GM12878 (cell line): ENCODE results near the gene FUT7. TPM values are rescaled to one million over a fixed set of nuclear protein-coding genes. Genes with fewer than 3 reads are reported as not detected.

Experiments
- ATAC-seq: fragments of 200-7000 bp; cut with Tn5 transposase; 3 replicates; pipeline ENCODE4 v1.9.1; 2020; ENCODE audit warnings: mild to moderate bottlenecking, moderate library complexity
- BruUV-seq: library from RNA; stranded (reverse); fragments of 400-500 nt; replicated peaks from 2 replicates; lab custom pipeline; 2021; lab: Mats Ljungman, UMichigan
- CTCF ChIA-PET: fragments of 300-600 bp; sonication (Branson Sonifier 250); formaldehyde crosslinking; extraction: SDS; loops from one replicate; lab custom pipeline; 2021; ENCODE audit warnings: inconsistent platforms; lab: Yijun Ruan, JAX
- POLR2A ChIA-PET: fragments of 350-600 bp; formaldehyde crosslinking; extraction: SDS; loops from one replicate; lab custom pipeline; 2021; ENCODE audit warnings: inconsistent platforms; lab: Charles Lee
- RAD21 ChIA-PET: fragments of 300-600 bp; sonication (Branson Sonifier 250); formaldehyde crosslinking; loops from one replicate; lab custom pipeline; 2023; ENCODE audit warnings: antibody characterized with exemption; ENCODE audit not compliant: unreplicated experiment; lab: Charles Lee
- SMC1A ChIA-PET: fragments of 300-600 bp; sonication (Branson Sonifier 250); formaldehyde crosslinking; loops from one replicate; lab custom pipeline; 2023; ENCODE audit not compliant: unreplicated experiment, uncharacterized antibody; lab: Charles Lee
- DNase-seq: peaks from one replicate; pipeline ENCODE4 v3.0.0-alpha.2; 2011; ENCODE audit warnings: low read depth, low spot score
- FAIRE-seq: peaks from 3 replicates; lab custom pipeline; 2011; peaks lifted over from hg19 to GRCh38; lab: Jason Lieb, UNC
- H2AFZ ChIP-seq: 2 replicates; pipeline ENCODE4 v1.6.0; 2011; ENCODE audit warnings: low read depth, low read length, control low read depth; ENCODE audit not compliant: control insufficient read depth
- H3K27ac ChIP-seq: 2 replicates; pipeline ENCODE4 v1.5.1; 2011; ENCODE audit warnings: control low read depth; ENCODE audit not compliant: control insufficient read depth, insufficient read depth
- H3K27me3 ChIP-seq, 2 experiments: replicated peaks in 1 of 2; 2 replicates each; pipeline versions ENCODE4 v1.6.0 to v1.6.1; 2011; ENCODE audit warnings: low read length in 1 of 2; ENCODE audit not compliant: control insufficient read depth in 2 of 2, insufficient read depth in 2 of 2
- H3K36me3 ChIP-seq, 2 experiments: 2 replicates each; pipeline ENCODE4 v1.5.1; 2011; ENCODE audit warnings: low read length in 1 of 2; ENCODE audit not compliant: control insufficient read depth in 2 of 2, insufficient read depth in 2 of 2
- H3K4me1 ChIP-seq: 2 replicates; pipeline ENCODE4 v1.6.1; 2011; ENCODE audit warnings: mild to moderate bottlenecking, low read length, moderate library complexity, mixed read lengths; ENCODE audit not compliant: control insufficient read depth, insufficient read depth
- H3K4me2 ChIP-seq: 2 replicates; pipeline ENCODE4 v1.6.0; 2011; ENCODE audit warnings: control low read depth; ENCODE audit not compliant: control insufficient read depth, insufficient read depth
- H3K4me3 ChIP-seq: fragments of 200-600 bp; sonication (generic); 2 replicates; pipeline ENCODE4 v1.5.1; 2016
- H3K79me2 ChIP-seq: 2 replicates; pipeline ENCODE4 v1.6.0; 2011; ENCODE audit warnings: low read length; ENCODE audit not compliant: control insufficient read depth, insufficient read depth
- H3K9ac ChIP-seq: 2 replicates; pipeline ENCODE4 v1.8.0; 2011; ENCODE audit warnings: low read length, control low read depth, mixed read lengths; ENCODE audit not compliant: control insufficient read depth, insufficient read depth
- H3K9me3 ChIP-seq: replicated peaks from 3 replicates; pipeline ENCODE4 v1.5.1; 2011; ENCODE audit warnings: mild to moderate bottlenecking, low read length; ENCODE audit not compliant: control insufficient read depth, insufficient read depth
- H4K20me1 ChIP-seq: 2 replicates; pipeline ENCODE4 v1.6.0; 2011; ENCODE audit not compliant: control insufficient read depth, insufficient read depth
- ATF7 ChIP-seq: fragments of 450-650 bp; IDR thresholded peaks from 2 replicates; pipeline ENCODE4 v1.6.1; 2016; ENCODE audit warnings: low read depth, mild to moderate bottlenecking
- BHLHE40 ChIP-seq, 2 experiments: fragments of 450-650 bp in 1 of 2; IDR thresholded peaks; 2 replicates each; pipeline ENCODE4 v1.6.1; 2011 to 2017; ENCODE audit warnings: low read depth in 2 of 2, borderline replicate concordance in 1 of 2, improper control_type of control experiment in 1 of 2, low read length in 1 of 2, mild to moderate bottlenecking in 1 of 2
- BMI1 ChIP-seq: fragments of 450-650 bp; IDR thresholded peaks from 2 replicates; pipeline ENCODE4 v1.6.1; 2016; ENCODE audit warnings: mild to moderate bottlenecking, moderate library complexity, borderline replicate concordance
- CBFB ChIP-seq: IDR thresholded peaks from 2 replicates; pipeline ENCODE4 v1.6.1; 2016; ENCODE audit warnings: antibody characterized with exemption, low read depth
- CBX5 ChIP-seq: sonication (generic); IDR thresholded peaks from 2 replicates; pipeline ENCODE4 v1.6.1; 2016; ENCODE audit warnings: low read depth, moderate library complexity, mild to moderate bottlenecking, inconsistent platforms
- IKZF1 ChIP-seq: fragments of 450-650 bp; conservative IDR thresholded peaks from 2 replicates; pipeline ENCODE4 v1.6.1; 2017; ENCODE audit warnings: antibody characterized with exemption, mild to moderate bottlenecking
- MAX ChIP-seq: IDR thresholded peaks from 2 replicates; pipeline ENCODE4 v1.6.1; 2012; ENCODE audit warnings: low read depth, low read length, improper control_type of control experiment
- MEF2B ChIP-seq: fragments of 450-650 bp; IDR thresholded peaks from 2 replicates; pipeline ENCODE4 v1.6.1; 2018; ENCODE audit warnings: mild to moderate bottlenecking, moderate library complexity; ENCODE audit not compliant: partially characterized antibody, poor library complexity, severe bottlenecking
- SPI1 ChIP-seq: IDR thresholded peaks from 2 replicates; pipeline ENCODE4 v1.6.1; 2011; ENCODE audit warnings: low read depth, mild to moderate bottlenecking, low read length, moderate library complexity, borderline replicate concordance; ENCODE audit not compliant: insufficient read depth
- ZNF274 ChIP-seq: IDR thresholded peaks from one replicate; pipeline ENCODE4 v1.8.0; 2011; ENCODE audit not compliant: insufficient read length, insufficient read depth
- ZNF622 ChIP-seq: fragments of 450-650 bp; IDR thresholded peaks from 2 replicates; pipeline ENCODE4 v1.6.1; 2017; ENCODE audit warnings: mild to moderate bottlenecking, inconsistent platforms
- ZSCAN29 ChIP-seq: fragments of 450-650 bp; IDR thresholded peaks from 2 replicates; pipeline ENCODE4 v1.6.1; 2017; ENCODE audit warnings: mild to moderate bottlenecking, moderate library complexity
- WGBS: methylation state at CpG from one replicate; pipeline ENCODE4 v1.1.6; 2016; ENCODE audit warnings: low lambda C conversion rate; ENCODE audit not compliant: insufficient replicate concordance, insufficient coverage; ENCODE audit errors: missing lambda C conversion rate; 5-methylcytosine and 5-hydroxymethylcytosine counted together
- in situ Hi-C: fragments of 300-500 bp; cut with MboI; formaldehyde crosslinking; loops from 9 replicates; pipeline ENCODE4 v1.14.3; 2018; ENCODE audit warnings: mixed read lengths
- intact Hi-C: fragments of 100-400 bp; cut with micrococcal nuclease; formaldehyde crosslinking; loops from one replicate; pipeline ENCODE4 v1.14.2; 2022; ENCODE audit not compliant: unreplicated experiment
- polyA plus RNA-seq, 11 experiments: library from polyadenylated mRNA; depleted of rRNA in 4 of 11; unstranded in 6 of 11; stranded (reverse) in 5 of 11; fragments of >200 nt; fragmentation: Nextera tagmentation in 4 of 11; fragmentation: Illumina TruSeq in 1 of 11; extraction: Ambion mirVana in 4 of 11; extraction: Trizol in 1 of 11; gene quantifications; 1 replicate in 1 of 11; 2 replicates in 10 of 11; pipeline versions ENCODE4 v1.2.1 to v1.2.3, GENCODE V29; 2011 to 2016; ENCODE audit warnings: inconsistent platforms in 2 of 11, missing spikeins in 2 of 11, low read depth in 1 of 11
- total RNA-seq, 4 experiments: library from RNA; depleted of rRNA in 3 of 4; stranded (reverse); fragments of >200 nt in 3 of 4; fragmentation: Illumina TruSeq in 1 of 4; extraction: Trizol in 1 of 4; gene quantifications; 2 replicates each; pipeline versions ENCODE4 v1.2.1 to v1.2.3, GENCODE V29; 2013 to 2021

Gene FUT7
- total and polyA plus RNA-seq, 10 of the 15 experiments (the other 5 are each of a cell fraction or from before 2014, with no cell fraction given) = 0.04 to 0.62 (median 0.20) TPM; not detected in 2

DNA sequence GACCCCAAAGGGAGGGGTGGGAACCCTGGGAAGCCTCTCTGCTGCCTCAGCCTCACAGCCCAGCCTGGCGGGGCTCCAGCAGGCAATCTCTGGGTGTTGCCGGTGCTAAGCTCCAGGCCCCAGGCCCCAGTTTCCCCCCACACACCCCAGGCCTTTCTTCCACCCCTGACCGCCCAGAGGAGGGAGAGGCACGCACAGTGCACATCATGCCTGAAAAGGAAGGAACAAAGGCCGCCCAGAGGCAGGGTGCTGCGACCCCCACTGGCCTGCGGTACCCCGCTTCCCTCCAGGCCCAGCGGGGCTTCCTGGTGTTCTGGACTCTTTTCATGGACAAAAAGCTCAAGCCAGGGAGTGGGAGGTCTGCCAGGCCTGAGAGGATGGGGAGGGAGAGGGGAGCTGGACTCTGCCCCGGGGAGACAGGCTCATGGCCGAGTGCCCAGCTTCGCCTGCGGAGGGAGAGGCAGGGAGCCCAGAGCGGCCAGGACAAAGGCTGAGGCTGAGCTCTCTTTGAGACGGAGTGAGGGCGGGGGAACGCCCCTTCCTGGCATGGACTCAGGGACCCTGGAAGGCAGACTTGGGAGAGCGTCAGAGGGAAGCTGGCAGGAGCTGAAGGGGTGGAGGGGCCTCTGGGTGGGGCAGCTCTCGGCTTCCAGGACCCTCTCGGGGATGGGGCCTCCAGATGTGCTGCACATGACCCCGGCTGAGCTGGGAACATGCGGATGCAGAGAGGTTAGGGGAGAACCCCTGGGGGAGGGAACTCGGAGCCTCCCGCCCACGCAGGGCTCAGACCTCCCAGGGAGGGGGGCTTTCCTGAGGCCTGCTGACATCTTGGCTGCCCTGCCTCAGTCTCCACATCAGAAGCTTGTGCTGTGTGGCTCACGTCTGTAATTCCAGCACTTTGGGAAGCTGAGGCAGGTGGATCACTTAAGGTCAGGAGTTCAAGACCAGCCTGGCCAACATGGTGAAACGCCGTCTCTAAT, 23.8 kb upstream of the FUT7 start:
- Histone ChIP-seq H3K4me3 (no peak overlapping the region), H4K20me1 (no peaks in the 10 kb centered on the region), H3K4me1 (no peaks in the 10 kb centered on the region), H3K9ac (no peak overlapping the region), H3K27me3 (peaks cover 6 to 13% of the 10 kb centered on the region in 2 experiments; a peak in 3 of 4 replicates), H2AFZ (no peak overlapping the region), H3K36me3 (no peaks in the 10 kb centered on the region), H3K9me3 (no peaks in the 10 kb centered on the region), H3K27ac (no peak overlapping the region), H3K4me2 (no peak overlapping the region), H3K79me2 (no peaks in the 10 kb centered on the region)
- CTCF ChIA-PET = interaction anchor here (1.1 to 2.0 kb wide), 4 partner anchors 8 to 26 kb away, joined by 3 to 6 read pairs (median 5); no protein-coding TSS in a partner anchor
- SMC1A ChIA-PET = no interaction called here
- ATAC-seq (no peak), FAIRE-seq (no peak), DNase-seq (no peak)
- POLR2A ChIA-PET = interaction anchor here (0.5 to 0.7 kb wide), 2 partner anchors 14 to 17 kb away, joined by 3 to 4 read pairs; no protein-coding TSS in a partner anchor
- in situ Hi-C loops (no loop called here), intact Hi-C loops (no loop called here)
- 60% methylated on average over 28 of the region's 28 CpGs for WGBS
- no TSS peak for BruUV-seq
- TF ChIP-seq BHLHE40 (IDR thresholded peaks at IDR 0.05; ENCODE audit: borderline replicate concordance in 1 of 2, low read depth in 2 of 2, low read length in 1 of 2) = no peak
- no peak for TF ChIP-seq MAX
- TF ChIP-seq ZNF274 = no peak
- TF ChIP-seq MEF2B = no peak
- no peak for TF ChIP-seq IKZF1
- TF ChIP-seq ATF7 = no peak
- no peak for TF ChIP-seq CBFB
- TF ChIP-seq BMI1 = no peak
- TF ChIP-seq ZNF622 = no peak
- no peak for TF ChIP-seq SPI1
- TF ChIP-seq ZSCAN29 = no peak
- TF ChIP-seq CBX5 = no peak
- RAD21 ChIA-PET = interaction anchor here (1.0 to 1.1 kb wide), 3 partner anchors 12 to 22 kb away, joined by 3 to 4 read pairs (median 3); partner anchors contain the start of gene UAP1L1
